ENCODE measurements around the gene ZNF783.
"Not testable (repeated sequence)": the region's sequence is repeated elsewhere in the genome, so short reads cannot be mapped to it uniquely, and the experiment has no call there.

ZNF783 gene

GRCh38 chr7:149330914-149331567, 69.0 kb downstream of the ZNF783 start:
- no peak for DNase-seq (ENCODE audit: low spot score)

GRCh38 chr7:149332602-149333320, 70.8 kb downstream of the ZNF783 start:
- not testable (repeated sequence) for DNase-seq (ENCODE audit: low spot score)

GRCh38 chr7:149333321-149333717, 71.3 kb downstream of the ZNF783 start:
- no peak for DNase-seq (ENCODE audit: low spot score)

GRCh38 chr7:149334219-149334618, 72.2 kb downstream of the ZNF783 start:
- DNase-seq (ENCODE audit: low spot score) = no peak

All from hematopoietic multipotent progenitor cell treated with erythropoietin and hydrocortisone succinate and interleukin-3 and kit ligand, for 17 days (in vitro differentiated cells).